GM18873 (cell line): ENCODE results near the gene FAM53A.

ENCODE experiments used
- ATAC-seq: cut with Tn5 transposase; IDR thresholded peaks from one replicate; pipeline ENCODE4 v1.9.1; 2021; ENCODE audit warnings: mild to moderate bottlenecking, moderate library complexity, moderate number of reproducible peaks; ENCODE audit not compliant: unreplicated experiment, low FRiP score

FAM53A gene

DNA sequence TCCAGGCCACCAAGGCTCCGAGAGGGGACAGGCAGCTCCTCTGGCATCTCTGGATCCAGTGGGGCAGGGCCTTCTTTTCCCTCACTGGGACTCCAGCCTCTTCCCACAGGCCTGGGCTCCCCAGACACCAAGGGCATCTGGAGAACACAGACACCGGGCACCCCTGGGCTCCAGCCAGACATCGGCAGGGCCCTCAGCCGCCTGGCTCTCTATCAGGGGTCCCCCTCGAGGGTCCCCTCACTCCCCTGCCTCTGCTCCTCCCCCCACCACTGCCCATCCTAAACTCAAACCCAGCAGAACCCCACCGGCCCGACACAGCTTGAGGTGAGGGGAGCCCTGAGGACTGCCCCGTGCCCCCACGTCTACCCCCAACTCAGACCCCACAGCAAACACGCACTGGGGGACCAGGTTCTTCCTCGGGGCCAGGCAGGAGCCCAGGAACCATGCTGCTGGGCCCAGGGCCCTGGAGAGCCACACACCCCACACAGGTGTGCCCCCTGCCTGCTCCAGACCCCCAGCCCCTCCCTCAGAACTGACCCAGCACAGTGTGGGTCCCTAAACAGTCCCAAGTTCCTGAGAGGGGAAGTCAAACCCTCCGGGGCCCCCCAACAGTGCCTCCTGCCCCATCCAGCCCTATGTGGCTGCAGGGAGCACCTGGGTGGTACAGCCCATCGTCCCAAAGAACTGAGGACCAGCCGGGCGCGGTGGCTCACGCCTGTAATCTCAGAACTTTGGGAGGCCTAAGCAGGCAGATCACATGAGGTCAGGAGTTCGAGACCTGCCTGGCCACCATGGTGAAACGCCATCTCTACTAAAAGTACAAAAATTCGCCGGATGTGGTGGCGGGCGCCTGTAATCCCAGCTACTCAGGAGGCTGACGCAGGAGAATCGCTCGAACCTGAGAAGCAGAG, 86.8 kb downstream of the FAM53A start:
- ATAC-seq, result no peak

DNA sequence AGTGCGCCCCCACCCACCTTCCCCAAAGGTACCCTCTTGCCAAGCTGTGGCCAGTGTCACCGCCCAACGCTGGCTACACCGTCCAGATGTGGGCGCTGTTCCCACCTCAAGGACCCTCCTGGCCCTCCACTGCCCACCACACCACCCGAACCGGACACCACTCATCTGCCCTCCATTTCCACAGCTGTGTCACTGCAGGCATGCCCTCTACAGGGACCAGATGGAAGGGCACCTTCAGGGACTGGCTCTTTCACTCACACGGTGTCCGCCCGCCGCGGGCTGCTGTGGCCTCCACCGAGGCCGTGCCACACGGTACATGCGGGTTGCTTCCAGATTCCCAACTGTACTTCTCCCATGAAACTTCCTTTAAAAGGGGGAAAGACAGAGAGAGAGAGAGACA, 87.7 kb downstream of the FAM53A start:
- no peak for ATAC-seq

DNA sequence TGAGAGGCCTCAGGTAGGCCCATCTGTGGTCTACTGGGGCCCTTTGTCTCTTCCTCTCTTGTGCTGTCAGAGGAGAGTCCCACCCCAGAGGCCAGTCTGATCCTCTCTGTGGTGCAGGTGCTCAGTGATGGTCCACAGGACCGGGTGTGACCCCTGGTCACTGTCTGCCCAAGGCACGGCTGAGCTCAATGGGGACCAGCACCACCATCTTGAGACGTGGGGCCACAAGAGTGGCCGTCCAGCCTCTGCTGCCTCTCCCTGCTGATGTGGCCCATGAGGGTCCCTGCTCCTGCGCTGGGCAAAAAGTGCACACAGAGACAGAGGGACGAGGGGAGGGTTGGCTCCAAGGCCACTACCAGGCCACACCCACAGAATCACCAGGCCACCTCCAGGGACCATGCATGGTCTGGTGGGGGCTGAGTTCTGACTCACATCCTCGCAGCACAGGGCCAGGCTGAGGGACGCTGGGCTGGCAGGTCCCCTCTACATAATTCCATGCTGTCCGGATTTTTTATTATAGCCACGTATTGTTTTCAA, 88.3 kb downstream of the FAM53A start:
- ATAC-seq, result no peak

DNA sequence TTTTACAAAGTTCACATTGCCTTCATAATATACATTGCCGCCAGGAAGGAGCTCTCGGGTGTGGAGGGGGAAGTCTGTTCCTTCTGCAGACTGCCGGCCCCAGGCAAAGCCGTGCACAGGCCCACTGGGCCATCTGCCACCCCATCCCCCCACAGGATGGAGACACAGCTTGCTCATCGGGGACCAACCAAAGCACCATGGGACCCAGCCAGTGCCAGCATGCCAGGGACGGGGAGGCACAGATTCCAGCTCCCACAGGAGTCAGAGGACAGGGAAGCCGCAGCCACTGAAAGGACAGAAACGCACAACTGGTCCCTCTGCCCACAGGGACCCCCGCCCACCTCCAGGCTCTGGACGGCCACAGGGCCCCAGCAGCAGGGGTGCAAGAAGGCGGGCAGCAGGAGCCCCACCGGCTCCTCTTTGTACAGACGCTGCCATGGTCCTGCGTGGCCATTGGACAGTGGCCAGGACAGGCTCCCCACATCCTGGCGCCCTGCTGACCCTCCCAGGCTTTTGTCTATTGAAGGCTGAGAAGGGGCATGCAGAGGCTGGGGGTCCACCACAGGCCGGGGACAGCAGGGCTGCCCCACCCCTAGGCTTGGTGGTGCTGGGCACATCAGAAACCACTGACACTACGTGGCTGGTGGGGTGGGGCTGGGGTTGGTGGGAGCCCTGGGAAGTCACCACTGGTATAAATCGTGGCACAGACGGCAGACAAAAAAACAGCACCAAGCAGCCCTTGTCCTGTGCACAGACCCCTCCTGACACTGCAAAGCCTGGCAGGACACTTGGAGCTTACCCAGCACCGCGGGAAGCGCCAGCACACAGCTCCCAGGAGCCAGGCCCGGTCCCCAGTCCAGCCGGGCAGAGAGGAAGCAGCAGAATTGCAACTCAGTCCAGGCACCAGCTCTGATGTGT, 89.0 kb downstream of the FAM53A start:
- ATAC-seq, result no peak

DNA sequence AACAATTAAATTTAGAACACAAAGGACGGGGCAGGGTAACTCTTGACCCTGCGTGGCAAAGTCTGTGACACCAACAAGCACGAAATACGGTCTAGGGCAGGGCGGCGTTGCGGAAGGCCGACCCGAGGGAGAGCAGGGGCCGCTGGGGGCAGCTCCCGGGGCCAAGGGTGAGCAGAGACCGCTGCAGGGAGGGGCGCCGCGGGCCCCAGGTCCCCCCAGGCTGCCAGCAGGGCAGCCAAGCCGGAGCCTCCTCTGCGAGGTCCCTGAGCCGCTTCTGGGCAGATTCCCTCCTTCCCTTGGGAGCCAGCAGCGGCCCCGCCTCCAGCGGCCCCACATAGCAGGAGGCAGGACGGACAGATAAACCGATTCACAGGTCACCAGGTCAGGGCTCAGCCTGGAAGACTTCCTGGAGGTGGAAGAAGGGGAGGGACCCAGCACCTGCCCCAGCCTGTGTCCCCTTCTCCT, 90.2 kb downstream of the FAM53A start:
- no peak for ATAC-seq

DNA sequence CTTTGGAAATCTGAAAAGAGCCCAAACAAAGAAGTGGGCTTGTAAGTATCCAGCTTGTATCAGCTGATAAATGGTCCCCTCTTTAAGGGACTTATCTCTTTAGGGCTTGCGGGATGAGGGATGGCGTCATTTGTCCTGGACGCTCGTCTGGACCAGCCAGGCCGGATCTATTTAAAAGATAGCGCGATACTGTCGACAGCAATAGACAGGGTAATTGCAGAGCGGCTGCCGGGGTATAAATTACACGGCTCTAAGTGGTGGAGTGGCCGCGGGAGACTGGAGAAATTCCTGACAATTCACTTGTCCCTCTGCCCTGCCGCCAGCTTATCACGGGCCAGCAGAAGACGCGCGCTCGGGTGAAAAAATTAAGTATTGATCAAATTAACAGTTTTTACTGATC, 90.7 kb downstream of the FAM53A start:
- ATAC-seq, result no peak

DNA sequence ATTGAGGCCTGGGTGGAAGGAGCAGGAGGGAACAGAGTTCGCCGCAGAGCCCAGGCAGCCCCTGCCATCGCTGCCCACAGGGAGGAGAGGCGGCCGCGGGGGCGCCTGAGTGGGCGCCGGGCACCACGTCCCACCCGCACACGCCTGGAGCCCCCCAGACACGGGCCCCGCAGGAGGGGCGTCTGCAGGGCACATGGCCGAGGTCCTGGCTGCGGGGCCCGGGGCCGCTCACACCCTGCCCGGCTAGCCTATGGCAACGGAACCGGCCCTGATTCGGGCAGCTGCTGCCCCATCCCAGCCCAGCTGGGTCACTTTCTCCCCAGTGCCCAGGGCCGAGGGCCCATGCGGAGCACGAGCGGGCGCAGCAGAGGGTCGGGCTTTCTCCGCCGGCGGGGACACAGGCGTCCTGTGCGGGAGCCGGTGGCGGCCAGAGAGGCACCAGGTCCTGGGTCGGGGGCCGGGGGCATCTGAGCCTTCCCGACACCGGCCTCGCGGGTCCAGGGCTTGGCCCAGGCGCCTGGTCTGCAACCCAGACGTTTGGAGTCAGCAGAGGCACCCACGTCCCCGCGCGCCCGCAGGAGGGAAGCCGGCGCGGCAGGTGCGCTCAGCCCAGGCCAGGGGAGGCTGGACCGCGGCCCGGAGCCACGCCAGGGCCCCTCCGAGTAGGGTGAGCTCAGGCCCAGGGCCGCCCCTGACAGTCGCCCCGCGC, 91.2 kb downstream of the FAM53A start:
- ATAC-seq, result no peak

DNA sequence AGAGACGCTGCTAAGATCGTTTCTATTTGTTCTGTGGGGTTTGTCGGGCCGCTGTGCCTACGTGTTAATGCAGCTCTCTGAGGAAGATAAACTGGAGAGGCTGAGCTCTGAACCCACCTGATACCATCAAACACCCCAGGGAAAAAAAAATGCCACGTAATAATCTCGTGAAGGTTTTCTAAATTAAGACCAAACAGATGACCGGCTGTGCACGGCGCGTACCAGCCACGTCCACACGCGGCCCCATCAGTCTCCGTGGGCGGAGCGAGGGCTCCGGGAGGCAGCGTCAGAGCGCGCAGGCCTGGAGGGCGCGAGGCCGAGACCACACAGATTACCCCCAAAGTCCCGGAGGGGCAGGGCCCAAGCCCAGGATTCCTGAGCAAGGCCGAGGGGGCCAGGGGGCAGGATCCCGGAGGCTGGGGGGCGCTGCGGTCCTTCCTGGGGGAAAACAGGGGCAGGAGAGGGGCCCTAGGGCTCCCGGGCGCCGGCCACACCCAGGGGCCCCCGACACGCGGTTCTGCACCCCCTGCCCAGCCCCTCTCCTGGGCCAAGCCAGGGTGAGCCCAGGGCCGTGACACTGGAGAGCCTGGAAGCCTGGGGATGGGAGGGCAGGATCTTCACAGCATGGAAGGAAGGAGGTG, 91.9 kb downstream of the FAM53A start:
- no peak for ATAC-seq

DNA sequence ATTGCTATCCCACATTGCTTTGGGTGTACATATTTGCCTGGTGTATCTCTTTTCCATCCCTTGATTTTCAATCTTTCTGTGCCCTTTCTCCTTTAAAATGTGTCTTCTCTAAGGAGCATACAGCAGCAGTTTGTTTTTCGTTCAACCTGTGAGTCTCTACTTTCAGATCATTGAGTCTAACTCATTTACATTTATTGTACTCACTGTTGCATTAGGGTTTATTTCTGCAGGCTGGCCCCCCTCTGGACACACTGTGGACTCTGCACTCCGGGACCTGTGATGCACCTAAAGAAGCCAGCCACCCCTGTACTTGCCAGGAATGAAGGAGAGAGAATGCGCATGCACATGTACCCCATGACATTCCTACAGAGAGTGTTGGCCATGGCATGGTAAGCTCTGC, 93.0 kb downstream of the FAM53A start:
- no peak for ATAC-seq

DNA sequence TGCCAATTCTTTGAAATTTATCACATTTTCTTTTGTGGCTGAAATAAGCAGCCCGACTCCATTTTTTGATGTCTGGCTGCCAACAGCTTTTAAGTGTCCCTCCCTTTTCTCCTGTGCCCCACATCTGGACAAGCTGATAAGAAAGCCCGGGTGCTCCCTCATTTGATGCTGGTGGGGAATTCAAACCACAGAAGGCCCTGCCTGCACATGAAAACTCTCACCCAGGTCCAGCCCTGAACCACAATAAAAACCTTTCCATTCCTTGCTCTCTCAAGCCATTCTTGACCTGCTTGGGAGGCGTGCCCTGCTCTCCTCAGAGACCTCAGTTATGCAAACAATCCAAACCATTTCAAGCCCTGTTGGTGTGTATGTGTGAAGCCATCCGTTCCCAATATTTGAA, 93.9 kb downstream of the FAM53A start:
- ATAC-seq, result no peak
